Stimulated activated CD4-positive, alpha-beta T cell treated with anti-CD3 and anti-CD28 coated beads, Interleukin-1b, Interleukin-23, amount 100 ng/mL, for 48 hours (primary cell): Measurements from ENCODE around the gene GRID1.

Source experiments
- DNase-seq: peaks from one replicate; pipeline ENCODE4 v3.0.0-alpha.2; 2020

The GRID1 gene

GRCh38 chr10:86291616-86292340 is 74.8 kb downstream of the GRID1 start:
- DNase-seq, result no peak

- no peak for DNase-seq
These were observed 75.5 kb downstream of the GRID1 start for GRCh38 chr10:86290933-86291615.

- no peak for DNase-seq
These were observed 77.1 kb downstream of the GRID1 start for GRCh38 chr10:86289577-86289868.

- DNase-seq, result no peak
These were observed 77.7 kb downstream of the GRID1 start for GRCh38 chr10:86288695-86289576.

GRCh38 chr10:86287966-86288579 is 78.5 kb downstream of the GRID1 start:
- no peak for DNase-seq

GRCh38 chr10:86287110-86287793 is 79.3 kb downstream of the GRID1 start:
- no peak for DNase-seq

- DNase-seq, result no peak
These were observed 80.1 kb downstream of the GRID1 start for GRCh38 chr10:86286236-86287109.

GRCh38 chr10:86285136-86285790 is 81.3 kb downstream of the GRID1 start:
- no peak for DNase-seq

- DNase-seq, result no peak
These were observed 82.1 kb downstream of the GRID1 start for GRCh38 chr10:86284355-86285105.

GRCh38 chr10:86283466-86284287 is 82.9 kb downstream of the GRID1 start:
- no peak for DNase-seq

- no peak for DNase-seq
These were observed 83.7 kb downstream of the GRID1 start for GRCh38 chr10:86282664-86283465.

- no peak for DNase-seq
These were observed 85.2 kb downstream of the GRID1 start for GRCh38 chr10:86281396-86281795.

- no peak for DNase-seq
These were observed 97.3 kb downstream of the GRID1 start for GRCh38 chr10:86269332-86269731.

- DNase-seq, result no peak
These were observed 99.1 kb downstream of the GRID1 start for GRCh38 chr10:86267286-86268195.

- DNase-seq, result no peak
These were observed 100.0 kb downstream of the GRID1 start for GRCh38 chr10:86266446-86267242.

GRCh38 chr10:86265895-86266259 is 100.7 kb downstream of the GRID1 start:
- DNase-seq, result no peak
